ENCODE measurements around the gene DLGAP1. TPM values are rescaled to one million over a fixed set of nuclear protein-coding genes. Genes with fewer than 3 reads are reported as not detected.

Gene DLGAP1
- total and polyA plus RNA-seq, 2 donors (not counting 1 experiment from before 2014, with no cell fraction given), result 0.07 to 0.61 TPM

DNA sequence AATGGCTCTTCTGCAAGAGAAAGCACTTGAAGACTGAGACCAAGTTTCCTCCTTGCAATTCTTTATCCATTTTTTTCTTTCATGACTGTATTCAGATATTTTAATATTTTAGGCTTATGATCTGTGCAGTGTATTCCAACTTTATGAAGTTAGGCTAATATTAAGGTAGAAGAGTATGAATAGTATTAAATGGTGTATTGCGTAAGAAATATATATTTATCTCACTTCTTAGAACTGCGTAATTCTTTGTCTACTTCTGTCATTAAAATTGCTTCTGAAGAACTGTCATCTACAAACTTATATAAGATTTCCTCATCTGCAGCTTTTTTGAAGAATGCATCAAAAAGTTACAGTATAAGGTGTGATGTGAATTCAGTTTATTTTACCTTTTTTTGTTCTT, 183.2 kb downstream of the DLGAP1 start:
- Mint-ChIP-seq H3K4me3 (no peak overlapping the region), H3K9me3 (ENCODE audit: insufficient read depth) (no peaks in the 10 kb centered on the region), H3K4me1 (no peaks in the 10 kb centered on the region), H3K27ac (no peak overlapping the region), H3K27me3 (no peaks in the 10 kb centered on the region)
- Histone ChIP-seq H3K36me3 (replicated peaks in 1 of 2; ENCODE audit: control extremely low read depth in 1 of 2, control insufficient read depth in 1 of 2, extremely low read depth in 1 of 2, insufficient read depth in 2 of 2, low read length in 1 of 2) (no peaks in the 10 kb centered on the region), H3K4me3 (ENCODE audit: control extremely low read depth in 1 of 5, extremely low read depth in 1 of 5, insufficient read depth in 1 of 5, low read depth in 2 of 5, low read length in 4 of 5) (no peak overlapping the region), H3K4me1 (ENCODE audit: control insufficient read depth in 2 of 2, insufficient read depth in 2 of 2, low read length in 2 of 2) (no peaks in the 10 kb centered on the region), H3K9me3 (ENCODE audit: control extremely low read depth in 1 of 3, control insufficient read depth in 2 of 3, insufficient read depth in 1 of 3, low read length in 2 of 3) (no peaks in the 10 kb centered on the region), H3K79me2 (ENCODE audit: control insufficient read depth, insufficient read depth, low read length) (no peaks in the 10 kb centered on the region), H3K27me3 (replicated peaks in 1 of 4; ENCODE audit: control extremely low read depth in 1 of 4, control insufficient read depth in 3 of 4, insufficient read depth in 4 of 4, low read length in 3 of 4) (no peaks in the 10 kb centered on the region), H3K9ac (ENCODE audit: low read length) (no peak overlapping the region), H3K4me2 (replicated peaks; ENCODE audit: low read depth, low read length, poor library complexity, severe bottlenecking) (no peak overlapping the region), H3K27ac (ENCODE audit: low read length in 2 of 2) (no peak overlapping the region), H2AFZ (ENCODE audit: insufficient read depth, low read depth, low read length, poor library complexity, severe bottlenecking) (no peak overlapping the region), H4K20me1 (ENCODE audit: control insufficient read depth, insufficient read depth, low read length, poor library complexity, severe bottlenecking) (no peaks in the 10 kb centered on the region)
- POLR2A ChIA-PET, result no interaction called here
- TF ChIP-seq EZH2 (IDR thresholded peaks at IDR 0.05; ENCODE audit: borderline replicate concordance, insufficient read depth, low read depth, low read length, poor library complexity, severe bottlenecking), result no peak
- TF ChIP-seq, protein P1, sequence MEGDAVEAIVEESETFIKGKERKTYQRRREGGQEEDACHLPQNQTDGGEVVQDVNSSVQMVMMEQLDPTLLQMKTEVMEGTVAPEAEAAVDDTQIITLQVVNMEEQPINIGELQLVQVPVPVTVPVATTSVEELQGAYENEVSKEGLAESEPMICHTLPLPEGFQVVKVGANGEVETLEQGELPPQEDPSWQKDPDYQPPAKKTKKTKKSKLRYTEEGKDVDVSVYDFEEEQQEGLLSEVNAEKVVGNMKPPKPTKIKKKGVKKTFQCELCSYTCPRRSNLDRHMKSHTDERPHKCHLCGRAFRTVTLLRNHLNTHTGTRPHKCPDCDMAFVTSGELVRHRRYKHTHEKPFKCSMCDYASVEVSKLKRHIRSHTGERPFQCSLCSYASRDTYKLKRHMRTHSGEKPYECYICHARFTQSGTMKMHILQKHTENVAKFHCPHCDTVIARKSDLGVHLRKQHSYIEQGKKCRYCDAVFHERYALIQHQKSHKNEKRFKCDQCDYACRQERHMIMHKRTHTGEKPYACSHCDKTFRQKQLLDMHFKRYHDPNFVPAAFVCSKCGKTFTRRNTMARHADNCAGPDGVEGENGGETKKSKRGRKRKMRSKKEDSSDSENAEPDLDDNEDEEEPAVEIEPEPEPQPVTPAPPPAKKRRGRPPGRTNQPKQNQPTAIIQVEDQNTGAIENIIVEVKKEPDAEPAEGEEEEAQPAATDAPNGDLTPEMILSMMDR (IDR thresholded peaks at IDR 0.05), result no peak
- DNase-seq (no peak), ATAC-seq (ENCODE audit: low read depth) (no peak)
- intact Hi-C loops (cut with micrococcal nuclease), result no loop called here
- CTCF ChIA-PET, result no interaction called here
- WGBS (ENCODE audit: insufficient coverage), result no CpG with 5 or more reads among the region's 2 CpGs

DNA sequence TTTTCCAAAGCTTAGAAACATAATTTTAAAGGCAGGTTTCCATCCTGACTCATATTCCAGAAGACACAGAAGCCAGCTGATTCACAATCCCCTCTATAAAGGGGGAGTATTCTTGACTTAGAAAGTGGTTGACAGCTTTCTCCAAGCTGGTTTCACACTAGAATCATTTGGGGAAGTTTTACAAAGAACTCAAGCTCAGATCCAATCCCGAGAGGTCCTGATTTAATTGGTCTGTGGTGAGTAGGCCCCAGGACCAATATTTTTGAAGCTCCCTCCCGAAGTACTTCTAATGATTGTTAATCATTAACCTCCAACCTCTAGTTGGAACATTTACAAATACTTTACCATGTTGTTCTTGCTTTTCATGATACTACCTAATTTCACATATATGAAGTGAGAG, 184.1 kb downstream of the DLGAP1 start:
- POLR2A ChIA-PET, result no interaction called here
- TF ChIP-seq, protein P1 (IDR thresholded peaks at IDR 0.05), result no peak
- TF ChIP-seq EZH2 (IDR thresholded peaks at IDR 0.05; ENCODE audit: borderline replicate concordance, insufficient read depth, low read depth, low read length, poor library complexity, severe bottlenecking), result no peak

More for the DNA sequence above, 184.1 kb downstream of the DLGAP1 start:
- no peaks in the 10 kb centered on the region for H4K20me1 ChIP-seq (ENCODE audit: control insufficient read depth, insufficient read depth, low read length, poor library complexity, severe bottlenecking)
- CTCF ChIA-PET, result no interaction called here
- intact Hi-C loops (cut with micrococcal nuclease), result no loop called here
- no peak overlapping the region for H3K4me2 ChIP-seq (replicated peaks; ENCODE audit: low read depth, low read length, poor library complexity, severe bottlenecking)
- no peak overlapping the region for H3K4me3 Mint-ChIP-seq
- DNase-seq, result no peak
- H2AFZ ChIP-seq (ENCODE audit: insufficient read depth, low read depth, low read length, poor library complexity, severe bottlenecking), result no peak overlapping the region
- no peak overlapping the region for H3K27ac Mint-ChIP-seq
- no peaks in the 10 kb centered on the region for H3K9me3 Mint-ChIP-seq (ENCODE audit: insufficient read depth)
- no peak overlapping the region for H3K4me3 ChIP-seq (ENCODE audit: control extremely low read depth in 1 of 5, extremely low read depth in 1 of 5, insufficient read depth in 1 of 5, low read depth in 2 of 5, low read length in 4 of 5)
- no peaks in the 10 kb centered on the region for H3K27me3 ChIP-seq (replicated peaks in 1 of 4; ENCODE audit: control extremely low read depth in 1 of 4, control insufficient read depth in 3 of 4, insufficient read depth in 4 of 4, low read length in 3 of 4)
- H3K27me3 Mint-ChIP-seq, result no peaks in the 10 kb centered on the region
- H3K4me1 Mint-ChIP-seq, result no peaks in the 10 kb centered on the region
- H3K9me3 ChIP-seq (ENCODE audit: control extremely low read depth in 1 of 3, control insufficient read depth in 2 of 3, insufficient read depth in 1 of 3, low read length in 2 of 3), result no peaks in the 10 kb centered on the region
- H3K36me3 ChIP-seq (replicated peaks in 1 of 2; ENCODE audit: control extremely low read depth in 1 of 2, control insufficient read depth in 1 of 2, extremely low read depth in 1 of 2, insufficient read depth in 2 of 2, low read length in 1 of 2), result no peaks in the 10 kb centered on the region
- no peaks in the 10 kb centered on the region for H3K4me1 ChIP-seq (ENCODE audit: control insufficient read depth in 2 of 2, insufficient read depth in 2 of 2, low read length in 2 of 2)
- no peak for ATAC-seq (ENCODE audit: low read depth)
- no peak overlapping the region for H3K9ac ChIP-seq (ENCODE audit: low read length)
- no peak overlapping the region for H3K27ac ChIP-seq (ENCODE audit: low read length in 2 of 2)
- no CpG with 5 or more reads among the region's 2 CpGs for WGBS (ENCODE audit: insufficient coverage)
- no peaks in the 10 kb centered on the region for H3K79me2 ChIP-seq (ENCODE audit: control insufficient read depth, insufficient read depth, low read length)
